Choroid plexus epithelial cell (primary cell): Measurements from ENCODE around the gene ARG2.

ENCODE experiments used
- DNase-seq: peaks from one replicate; pipeline ENCODE4 v3.0.0-alpha.2; 2010; ENCODE audit warnings: low read depth
- H3K4me3 ChIP-seq: 2 replicates; pipeline ENCODE4 v1.5.1; 2011; ENCODE audit warnings: low read depth, mild to moderate bottlenecking, control low read depth, low read length, moderate library complexity
- CTCF ChIP-seq: conservative IDR thresholded peaks from 2 replicates; pipeline ENCODE4 v1.5.1; 2011; ENCODE audit warnings: low read depth, mild to moderate bottlenecking, control low read depth, inconsistent platforms, low read length, moderate library complexity

Gene ARG2

GRCh38 chr14:67697006-67697405 lies 77.3 kb downstream of the ARG2 start:
- H3K4me3 ChIP-seq: no peak overlapping the region
- no peak for DNase-seq
- no peak for TF ChIP-seq CTCF

GRCh38 chr14:67698179-67698578 lies 78.5 kb downstream of the ARG2 start:
- no peak for TF ChIP-seq CTCF
- no peak overlapping the region for H3K4me3 ChIP-seq
- DNase-seq: no peak
